ENCODE results near the gene CEACAM1.
"Not testable (repeated sequence)": the region's sequence is repeated elsewhere in the genome, so short reads cannot be mapped to it uniquely, and the experiment has no call there.

CEACAM1 gene

DNA sequence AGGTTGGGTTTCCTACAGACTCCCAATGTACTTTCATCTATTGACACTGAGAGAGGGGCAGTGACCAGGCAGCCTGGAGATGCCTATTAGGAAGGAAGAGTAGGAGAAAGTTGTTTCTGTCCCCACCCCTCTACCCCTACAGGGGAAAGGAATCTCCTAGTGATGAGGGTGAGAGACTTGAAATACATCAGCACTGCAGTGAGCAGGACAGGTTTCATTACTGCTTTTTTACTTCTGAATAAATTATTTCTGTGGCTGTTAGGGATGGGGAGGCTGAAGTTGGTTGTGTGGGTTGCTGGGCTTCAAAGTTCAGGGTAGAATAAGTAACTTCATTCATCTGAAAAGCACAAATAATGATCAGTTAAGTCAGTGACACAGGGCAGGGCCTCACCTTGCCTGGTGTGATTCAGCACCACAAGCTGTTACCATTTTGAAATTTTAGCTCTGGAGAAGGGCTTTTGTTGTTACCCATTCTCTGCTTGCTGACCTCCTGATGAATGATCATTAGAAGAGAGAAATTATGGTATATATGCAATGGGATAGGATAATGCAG, 19.3 kb downstream of the CEACAM1 start:
- H3K4me3 ChIP-seq (ENCODE audit: low read depth, low read length) = no peak overlapping the region
- TF ChIP-seq, protein P1, sequence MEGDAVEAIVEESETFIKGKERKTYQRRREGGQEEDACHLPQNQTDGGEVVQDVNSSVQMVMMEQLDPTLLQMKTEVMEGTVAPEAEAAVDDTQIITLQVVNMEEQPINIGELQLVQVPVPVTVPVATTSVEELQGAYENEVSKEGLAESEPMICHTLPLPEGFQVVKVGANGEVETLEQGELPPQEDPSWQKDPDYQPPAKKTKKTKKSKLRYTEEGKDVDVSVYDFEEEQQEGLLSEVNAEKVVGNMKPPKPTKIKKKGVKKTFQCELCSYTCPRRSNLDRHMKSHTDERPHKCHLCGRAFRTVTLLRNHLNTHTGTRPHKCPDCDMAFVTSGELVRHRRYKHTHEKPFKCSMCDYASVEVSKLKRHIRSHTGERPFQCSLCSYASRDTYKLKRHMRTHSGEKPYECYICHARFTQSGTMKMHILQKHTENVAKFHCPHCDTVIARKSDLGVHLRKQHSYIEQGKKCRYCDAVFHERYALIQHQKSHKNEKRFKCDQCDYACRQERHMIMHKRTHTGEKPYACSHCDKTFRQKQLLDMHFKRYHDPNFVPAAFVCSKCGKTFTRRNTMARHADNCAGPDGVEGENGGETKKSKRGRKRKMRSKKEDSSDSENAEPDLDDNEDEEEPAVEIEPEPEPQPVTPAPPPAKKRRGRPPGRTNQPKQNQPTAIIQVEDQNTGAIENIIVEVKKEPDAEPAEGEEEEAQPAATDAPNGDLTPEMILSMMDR (IDR thresholded peaks at IDR 0.05; ENCODE audit: borderline replicate concordance, insufficient read depth, low read depth, low read length) = no peak

GRCh38 chr19:42505066-42505465, 23.2 kb downstream of the CEACAM1 start:
- TF ChIP-seq, protein P1 (IDR thresholded peaks at IDR 0.05; ENCODE audit: borderline replicate concordance, insufficient read depth, low read depth, low read length) = no peak
- no peak overlapping the region for H3K4me3 ChIP-seq (ENCODE audit: low read depth, low read length)

GRCh38 chr19:42501733-42502132, 26.5 kb downstream of the CEACAM1 start:
- H3K4me3 ChIP-seq (ENCODE audit: low read depth, low read length) = no peak overlapping the region
- TF ChIP-seq, protein P1 (IDR thresholded peaks at IDR 0.05; ENCODE audit: borderline replicate concordance, insufficient read depth, low read depth, low read length) = no peak

- not testable (repeated sequence) for H3K4me3 ChIP-seq (ENCODE audit: low read depth, low read length)
Observed at GRCh38 chr19:42501243-42501642, 27.0 kb downstream of the CEACAM1 start.

DNA sequence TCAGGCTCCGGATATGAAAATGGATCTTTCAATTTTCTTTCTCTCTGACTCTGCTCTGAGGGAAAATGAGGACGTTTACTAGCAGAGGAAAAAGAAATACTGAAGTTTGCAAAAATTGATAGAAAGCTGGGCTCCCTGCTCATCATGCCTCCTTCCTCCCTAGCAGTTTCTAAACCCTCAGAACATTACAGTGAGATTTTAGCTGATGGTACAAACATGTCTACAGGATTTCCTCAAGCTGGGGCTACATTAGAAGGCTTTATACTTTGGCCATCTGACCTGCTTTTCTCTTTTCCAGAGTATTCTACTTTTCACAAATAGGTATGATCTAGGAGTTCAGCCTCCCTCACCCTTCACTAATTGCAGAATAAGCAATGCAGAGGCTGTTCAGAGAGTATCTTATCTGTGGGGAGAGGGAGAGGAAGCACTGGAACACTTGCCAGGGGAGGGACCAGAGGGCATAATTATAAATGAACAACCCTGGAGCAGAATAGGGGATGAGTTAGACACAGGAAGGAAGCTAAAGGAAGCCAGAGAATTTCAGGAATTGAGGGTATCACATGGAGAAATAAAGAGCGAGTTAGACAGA, 30.0 kb downstream of the CEACAM1 start:
- H3K4me3 ChIP-seq (ENCODE audit: low read depth, low read length) = no peak overlapping the region
- TF ChIP-seq, protein P1 (IDR thresholded peaks at IDR 0.05; ENCODE audit: borderline replicate concordance, insufficient read depth, low read depth, low read length) = no peak

GRCh38 chr19:42497492-42498168, 30.7 kb downstream of the CEACAM1 start:
- TF ChIP-seq, protein P1 (IDR thresholded peaks at IDR 0.05; ENCODE audit: borderline replicate concordance, insufficient read depth, low read depth, low read length) = no peak
- H3K4me3 ChIP-seq (ENCODE audit: low read depth, low read length) = no peak overlapping the region

DNA sequence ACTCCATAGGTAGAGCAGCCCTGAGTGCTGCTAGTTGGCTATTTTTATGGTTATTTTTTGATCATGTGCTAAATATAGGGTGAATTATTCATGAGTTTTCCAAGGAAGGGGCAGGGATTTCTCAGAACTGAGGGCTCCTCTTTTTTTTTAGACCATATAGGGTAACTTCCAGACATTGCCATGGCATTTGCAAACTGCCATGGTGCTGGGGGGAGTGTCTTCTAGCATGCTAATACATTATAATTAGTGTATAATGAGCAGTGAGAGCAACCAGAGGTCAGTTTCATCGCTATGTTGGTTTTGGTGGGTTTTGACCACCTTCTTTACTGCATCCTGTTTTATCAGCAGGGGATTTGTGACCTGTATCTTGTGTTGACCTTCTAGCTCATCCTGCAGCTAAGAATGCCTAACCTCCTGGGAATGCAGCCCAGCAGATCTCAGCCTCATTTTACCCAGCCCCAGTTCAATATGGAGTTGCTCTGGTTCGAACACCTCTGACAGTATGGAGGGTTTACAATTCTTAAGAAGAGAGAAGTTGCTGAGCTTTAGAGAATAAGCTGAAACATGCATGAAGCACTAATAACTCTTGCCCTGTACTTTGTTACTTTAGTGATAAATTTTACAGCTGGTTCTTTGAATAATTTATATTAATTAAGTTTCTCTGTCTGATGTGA, 31.7 kb downstream of the CEACAM1 start:
- no peak overlapping the region for H3K4me3 ChIP-seq (ENCODE audit: low read depth, low read length)
- TF ChIP-seq, protein P1 (IDR thresholded peaks at IDR 0.05; ENCODE audit: borderline replicate concordance, insufficient read depth, low read depth, low read length) = no peak
